BJ (cell line): Measurements from ENCODE around the gene CDK8. TPM values are rescaled to one million over a fixed set of nuclear protein-coding genes. Genes with fewer than 3 reads are reported as not detected.
A peak's percentile ranks its signal among the peaks of the same experiment; 100 is the strongest.

Experiments
- CTCF ChIA-PET: fragments of 350-600 bp; formaldehyde crosslinking; extraction: SDS; loops from one replicate; lab custom pipeline; 2021; ENCODE audit warnings: antibody characterized with exemption, inconsistent platforms; lab: Yijun Ruan, JAX
- POLR2A ChIA-PET: fragments of 300-600 bp; sonication (Branson Sonifier 250); formaldehyde crosslinking; extraction: SDS; loops from one replicate; lab custom pipeline; 2021; ENCODE audit warnings: antibody characterized with exemption; lab: Charles Lee
- DNase-seq: peaks from one replicate; pipeline ENCODE4 v3.0.0-alpha.2; 2011; ENCODE audit warnings: low read depth
- H3K27me3 ChIP-seq: 2 replicates; pipeline ENCODE4 v1.6.0; 2011; ENCODE audit warnings: low read length; ENCODE audit not compliant: control insufficient read depth, insufficient read depth
- H3K36me3 ChIP-seq: 2 replicates; pipeline ENCODE4 v1.5.1; 2011; ENCODE audit warnings: low read length; ENCODE audit not compliant: control insufficient read depth, insufficient read depth
- H3K4me3 ChIP-seq: 2 replicates; pipeline ENCODE4 v1.5.1; 2011; ENCODE audit warnings: low read depth, mild to moderate bottlenecking, control low read depth, low read length
- CTCF ChIP-seq: IDR thresholded peaks from 2 replicates; pipeline ENCODE4 v1.5.1; 2011; ENCODE audit warnings: low read depth, mild to moderate bottlenecking, control low read depth, inconsistent platforms, low read length, moderate library complexity; ENCODE audit not compliant: insufficient read depth
- polyA plus RNA-seq: library from polyadenylated mRNA; depleted of rRNA; stranded (reverse); fragments of >200 nt; gene quantifications from 2 replicates; pipeline ENCODE4 v1.2.3, GENCODE V29; 2011

The CDK8 gene
- polyA plus RNA-seq, 1 experiment = 13.7 TPM

DNA sequence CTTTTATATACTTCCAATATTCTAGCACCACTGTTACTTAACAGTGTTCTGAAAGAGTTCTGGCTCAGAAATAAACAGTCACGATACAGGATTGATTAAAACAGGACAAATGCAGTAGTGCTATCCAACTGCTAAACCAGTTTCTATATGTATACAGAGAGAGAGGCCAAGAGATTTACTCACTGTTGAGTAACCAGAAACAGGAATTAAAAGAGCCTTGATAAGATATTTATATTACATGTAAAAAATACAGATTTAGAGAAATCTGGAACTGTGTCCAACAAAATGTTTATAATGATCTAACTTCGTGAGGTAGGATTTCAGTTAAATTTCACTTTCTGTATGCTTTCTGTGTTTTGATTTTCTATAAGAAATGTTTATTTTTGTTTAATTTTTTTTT lies 116.6 kb downstream of the CDK8 start:
- no peak overlapping the region for H3K4me3 ChIP-seq
- H3K36me3 ChIP-seq = no peaks in the 10 kb centered on the region
- CTCF ChIA-PET = no interaction called here
- DNase-seq = no peak
- POLR2A ChIA-PET = no interaction called here
- no peaks in the 10 kb centered on the region for H3K27me3 ChIP-seq
- TF ChIP-seq CTCF = no peak

GRCh38 chr13:26372747-26373146 lies 118.8 kb downstream of the CDK8 start:
- Histone ChIP-seq H3K27me3 (no peaks in the 10 kb centered on the region), H3K36me3 (no peaks in the 10 kb centered on the region), H3K4me3 (no peak overlapping the region)
- ChIA-PET CTCF (no interaction called here), POLR2A (no interaction called here)
- DNase-seq = no peak
- no peak for TF ChIP-seq CTCF

DNA sequence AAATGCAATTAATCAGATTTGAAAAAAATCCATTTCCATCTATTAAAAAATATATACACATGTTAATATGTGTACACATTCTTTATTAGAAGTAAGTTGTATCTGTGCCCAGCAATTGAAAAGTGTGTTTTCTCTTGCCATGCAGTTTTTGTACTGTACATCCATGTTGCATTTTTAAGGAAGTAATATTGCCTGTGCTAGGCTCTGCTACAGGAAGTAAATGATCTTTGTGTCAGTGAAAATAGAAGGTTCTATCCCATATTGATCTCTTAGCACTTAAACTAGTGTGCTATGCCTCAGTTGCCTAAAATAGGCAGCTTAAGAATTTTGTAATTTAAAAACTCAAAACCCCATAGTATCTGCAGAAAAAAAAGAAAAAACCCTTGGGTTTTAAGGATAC lies 122.5 kb downstream of the CDK8 start:
- ChIA-PET CTCF (no interaction called here), POLR2A (no interaction called here)
- TF ChIP-seq CTCF = no peak
- Histone ChIP-seq H3K4me3 (no peak overlapping the region), H3K36me3 (no peaks in the 10 kb centered on the region), H3K27me3 (no peaks in the 10 kb centered on the region)
- DNase-seq = no peak

- no peak overlapping the region for H3K4me3 ChIP-seq
- no peaks in the 10 kb centered on the region for H3K27me3 ChIP-seq
- H3K36me3 ChIP-seq = no peaks in the 10 kb centered on the region
- peak; percentile 46 for TF ChIP-seq CTCF
- POLR2A ChIA-PET = no interaction called here
- CTCF ChIA-PET = no interaction called here
- no peak for DNase-seq
Observed at GRCh38 chr13:26377038-26377437, 123.1 kb downstream of the CDK8 start.

DNA sequence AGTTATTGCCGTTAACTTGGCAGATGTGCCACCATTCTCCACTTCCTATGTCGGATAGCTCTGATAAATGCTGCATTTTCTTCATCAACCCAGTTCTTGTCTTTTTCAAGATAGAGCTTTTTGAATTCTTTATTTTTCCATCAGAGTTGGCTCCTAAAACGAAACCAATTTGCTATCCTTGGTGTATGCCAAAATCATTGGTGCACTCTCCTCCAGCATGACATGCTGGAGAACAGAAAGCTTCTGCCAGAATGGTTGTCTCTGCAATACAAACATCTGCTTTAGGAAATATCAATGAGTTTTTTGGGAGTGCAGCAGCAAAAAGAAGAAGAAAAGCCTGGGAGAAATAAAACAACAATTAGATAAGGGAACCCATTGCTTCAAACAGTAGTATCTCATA lies 124.2 kb downstream of the CDK8 start:
- H3K4me3 ChIP-seq = no peak overlapping the region
- no peak for DNase-seq
- H3K36me3 ChIP-seq = no peaks in the 10 kb centered on the region
- POLR2A ChIA-PET = no interaction called here
- no peak for TF ChIP-seq CTCF
- CTCF ChIA-PET = interaction anchor here (0.7 to 1.4 kb wide), 3 partner anchors 15 to 320 kb away, joined by 3 to 4 read pairs (median 3); no protein-coding TSS in a partner anchor
- H3K27me3 ChIP-seq = no peaks in the 10 kb centered on the region
